Stimulated activated CD8-positive, alpha-beta memory T cell treated with anti-CD3 and anti-CD28 coated beads, Interleukin-2, amount 100 ng/mL, for 1 hour (primary cell): ENCODE results near the gene CIPC.

Experiments
- DNase-seq, 2 donors: peaks; one replicate each; pipeline ENCODE4 v3.0.0-alpha.2; 2020; ENCODE audit warnings: low read depth in 2 of 2

CIPC gene

DNA sequence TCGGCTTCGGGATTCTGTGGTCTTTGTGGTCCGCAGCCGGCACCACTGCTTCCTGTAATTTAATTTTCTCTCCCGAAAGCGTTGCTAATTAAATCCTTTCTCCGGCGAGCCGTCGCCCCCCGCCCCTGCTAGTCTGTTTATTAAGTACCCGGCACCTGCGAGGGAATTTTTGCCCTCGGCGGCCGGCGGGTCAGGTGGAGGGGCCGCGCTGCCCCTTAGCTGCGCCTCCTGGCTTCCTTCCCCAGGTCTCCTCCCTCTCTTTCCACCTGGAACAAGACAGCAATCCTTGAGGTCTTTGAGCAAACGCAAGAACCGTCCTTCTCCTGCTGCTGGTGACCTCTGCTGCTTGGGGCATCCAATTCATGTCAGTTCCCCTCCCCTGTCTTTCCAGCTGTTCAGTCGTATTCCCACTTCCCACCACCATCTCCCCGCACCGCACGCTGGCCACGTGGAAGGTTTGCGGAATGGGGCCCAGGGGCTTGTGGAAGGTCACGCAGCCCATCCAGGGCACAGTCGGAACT, 27.3 kb downstream of the CIPC start:
- no peak for DNase-seq

DNA sequence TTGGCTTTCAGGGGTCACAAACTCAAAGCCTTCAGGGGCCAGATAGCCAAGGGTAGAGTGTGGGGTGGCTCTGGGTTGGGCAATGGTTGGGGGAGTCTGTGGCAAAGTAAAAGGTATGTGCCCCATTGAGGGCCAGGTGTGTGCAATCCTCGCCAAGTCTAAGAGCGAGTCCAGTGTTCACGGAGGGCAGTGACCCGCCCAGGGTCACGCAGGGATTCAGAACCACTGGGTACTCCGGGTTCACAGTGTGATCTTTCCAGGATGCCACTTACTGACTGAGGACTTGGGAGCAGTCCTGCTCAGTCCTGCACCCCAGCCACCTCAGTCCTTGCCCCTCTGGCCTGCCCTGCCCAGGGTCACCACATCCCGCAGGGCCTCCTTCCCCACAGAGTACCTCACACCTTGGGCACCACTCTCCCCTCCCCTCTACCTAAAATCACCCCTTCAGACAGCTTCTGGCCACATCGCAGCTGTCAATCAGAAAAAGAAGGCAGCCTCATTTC, 27.8 kb downstream of the CIPC start:
- DNase-seq = no peak

DNA sequence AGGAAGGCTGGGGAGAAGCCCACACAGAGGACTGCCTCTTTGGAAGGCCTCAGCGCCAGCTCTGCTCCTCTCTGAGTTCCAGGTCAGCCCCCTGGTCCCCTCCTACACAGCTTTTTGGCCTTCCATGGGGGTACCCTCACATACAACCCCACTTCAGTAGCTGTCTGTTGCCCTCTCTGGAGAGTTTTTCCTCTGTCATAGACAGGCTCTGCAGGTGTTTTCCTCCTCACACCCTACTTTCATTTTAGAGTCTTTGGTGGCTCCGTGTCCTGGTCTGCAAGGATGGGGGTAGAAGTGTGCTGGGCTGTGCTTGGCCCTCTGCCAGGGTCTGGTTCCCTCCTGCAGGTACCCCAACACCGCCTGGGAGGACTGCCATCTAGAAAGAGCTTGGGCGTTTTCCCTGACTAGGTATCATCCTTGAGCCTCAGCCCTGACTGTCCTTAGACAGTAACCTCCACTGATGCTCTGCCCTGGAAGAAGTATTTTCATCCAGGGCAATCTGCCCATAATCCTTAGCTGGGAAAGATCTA, 28.5 kb downstream of the CIPC start:
- no peak for DNase-seq

DNA sequence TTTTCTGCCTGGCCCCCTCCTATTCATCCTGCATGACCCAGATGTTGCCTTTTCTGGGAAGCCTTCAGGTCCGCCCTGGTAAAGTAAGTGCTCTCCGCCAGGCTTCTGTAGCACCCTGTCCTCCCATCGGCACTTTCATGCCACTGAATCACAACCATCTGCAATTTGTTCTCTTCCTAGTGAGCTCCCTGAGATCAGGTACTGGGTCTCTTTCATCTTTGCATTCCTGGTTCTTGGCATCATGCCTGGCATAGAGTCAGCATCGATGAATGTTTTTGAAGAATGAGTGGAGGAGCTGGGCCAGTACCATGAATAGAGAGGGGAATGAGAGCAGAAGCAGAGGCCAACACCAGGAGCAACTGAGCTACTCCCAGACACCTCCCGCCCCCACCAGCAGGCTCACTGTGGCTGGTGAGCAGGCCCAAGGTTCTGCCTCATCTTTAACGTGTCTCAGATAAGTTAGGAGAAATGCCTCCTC, 30.4 kb downstream of the CIPC start:
- DNase-seq = no peak

DNA sequence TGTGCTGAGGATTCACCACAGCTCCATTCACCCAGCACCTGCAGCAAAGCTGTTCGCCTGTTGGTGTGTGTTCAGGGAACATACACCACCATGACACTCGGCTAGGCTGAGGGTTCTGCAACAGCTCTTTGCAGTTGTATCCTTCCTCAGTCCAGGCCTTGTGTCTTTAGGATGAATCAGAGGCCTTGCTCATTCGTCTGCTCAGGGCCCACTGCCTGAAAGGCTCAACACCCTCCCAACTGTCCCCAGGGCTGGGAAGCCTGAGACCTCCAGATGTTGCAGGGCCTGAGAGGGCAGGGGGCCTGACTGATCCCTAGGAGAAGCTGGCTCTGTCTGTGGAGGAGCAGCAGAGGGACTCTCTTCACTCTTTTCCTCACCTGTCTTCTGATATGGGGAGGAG, 32.3 kb downstream of the CIPC start:
- DNase-seq = no peak

DNA sequence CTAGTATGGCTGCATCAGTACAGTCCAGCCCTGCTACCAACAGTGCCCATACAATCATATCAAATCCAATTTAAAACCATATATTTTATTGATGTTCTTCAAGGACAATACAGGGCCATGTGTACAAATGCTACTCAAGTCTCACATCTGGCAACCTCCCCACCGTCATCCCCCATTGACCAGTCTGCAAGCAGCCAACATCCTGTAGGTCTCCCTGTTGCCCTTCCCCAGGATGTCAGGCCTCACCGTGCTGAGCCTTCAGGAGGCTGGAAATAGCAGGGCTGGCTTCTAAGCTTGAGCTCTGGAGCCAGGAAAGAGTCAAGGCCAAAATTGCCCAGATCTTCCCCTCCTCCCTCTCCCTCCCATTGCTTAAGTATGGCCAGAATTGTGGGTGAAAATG, 33.1 kb downstream of the CIPC start:
- DNase-seq = no peak

DNA sequence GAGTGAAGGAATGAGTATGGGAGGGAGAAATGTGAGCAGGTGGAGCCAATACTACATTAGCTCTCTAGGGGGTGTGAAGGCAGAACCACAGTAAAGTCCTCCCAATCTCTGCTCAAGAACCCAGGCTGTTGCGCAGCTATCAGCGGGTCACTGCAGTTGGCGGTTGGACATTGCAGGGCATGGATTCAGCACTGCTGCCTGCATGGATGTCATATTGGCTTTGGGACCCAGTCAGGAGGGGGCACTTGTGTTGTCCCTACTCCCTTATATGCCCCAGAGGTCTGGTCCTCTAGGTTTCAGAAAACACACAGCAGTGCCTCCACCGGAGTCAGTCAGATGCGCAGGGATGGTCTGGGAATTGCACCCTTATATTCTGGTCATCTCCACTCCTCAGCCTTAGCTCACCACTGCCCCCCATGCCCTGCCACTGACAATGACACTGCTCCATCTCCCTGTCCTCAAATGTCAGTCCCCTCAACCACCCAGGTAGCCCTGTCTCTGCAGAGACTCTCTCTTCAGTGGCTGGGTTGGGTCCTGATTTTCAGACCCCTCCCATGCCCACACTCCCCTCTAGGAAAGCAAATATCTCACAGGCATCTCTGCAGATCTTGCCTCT, 33.9 kb downstream of the CIPC start:
- no peak for DNase-seq

DNA sequence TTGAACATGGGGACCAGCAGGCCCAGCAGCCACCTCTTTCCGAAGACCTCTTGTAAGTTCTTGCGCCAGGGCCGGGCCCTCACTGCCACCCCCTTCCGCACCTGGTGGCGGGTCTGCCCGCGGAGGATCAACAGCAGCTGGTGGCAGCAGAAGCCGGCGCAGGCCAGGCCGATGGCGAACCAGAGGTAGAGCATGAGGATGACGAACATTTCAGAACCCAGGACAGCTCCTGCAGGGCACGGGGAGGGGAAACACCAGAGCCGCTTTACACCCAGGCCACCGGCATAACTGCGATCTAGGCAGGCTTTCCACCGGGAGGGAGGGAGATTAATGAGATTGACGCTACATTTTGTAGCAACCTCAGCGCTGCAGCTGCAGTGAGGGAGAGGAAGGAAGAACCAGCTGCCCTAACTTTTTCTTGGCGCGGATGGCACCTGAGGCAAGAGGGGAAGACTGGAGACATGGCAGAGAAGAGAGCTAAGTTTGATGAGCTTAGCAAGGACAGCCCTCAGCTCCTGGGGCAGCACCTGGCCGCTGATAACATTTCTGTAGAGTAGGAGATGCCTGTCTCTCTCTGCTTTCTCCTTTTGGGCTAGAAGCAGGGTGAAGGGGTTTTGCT, 35.8 kb downstream of the CIPC start:
- no peak for DNase-seq

DNA sequence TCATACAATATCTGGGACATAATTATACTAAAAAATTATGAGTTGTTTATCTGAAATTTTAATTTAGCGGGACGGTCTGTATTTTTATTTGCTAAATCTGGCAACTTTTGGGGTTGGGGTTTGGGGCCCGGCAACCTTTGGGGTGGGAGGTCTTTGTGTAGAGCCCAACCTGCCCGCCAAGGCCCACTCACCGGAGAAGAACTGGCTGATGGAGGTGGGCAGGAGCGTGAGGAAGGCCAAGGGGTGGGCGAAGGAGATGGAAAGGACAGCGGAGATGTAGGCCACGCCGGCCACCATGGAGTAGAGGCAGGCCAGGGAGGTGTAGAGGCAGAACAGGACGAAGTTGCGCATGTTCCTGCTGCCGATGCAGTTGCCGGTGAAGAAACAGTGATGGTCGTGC, 41.0 kb downstream of the CIPC start:
- DNase-seq = no peak

DNA sequence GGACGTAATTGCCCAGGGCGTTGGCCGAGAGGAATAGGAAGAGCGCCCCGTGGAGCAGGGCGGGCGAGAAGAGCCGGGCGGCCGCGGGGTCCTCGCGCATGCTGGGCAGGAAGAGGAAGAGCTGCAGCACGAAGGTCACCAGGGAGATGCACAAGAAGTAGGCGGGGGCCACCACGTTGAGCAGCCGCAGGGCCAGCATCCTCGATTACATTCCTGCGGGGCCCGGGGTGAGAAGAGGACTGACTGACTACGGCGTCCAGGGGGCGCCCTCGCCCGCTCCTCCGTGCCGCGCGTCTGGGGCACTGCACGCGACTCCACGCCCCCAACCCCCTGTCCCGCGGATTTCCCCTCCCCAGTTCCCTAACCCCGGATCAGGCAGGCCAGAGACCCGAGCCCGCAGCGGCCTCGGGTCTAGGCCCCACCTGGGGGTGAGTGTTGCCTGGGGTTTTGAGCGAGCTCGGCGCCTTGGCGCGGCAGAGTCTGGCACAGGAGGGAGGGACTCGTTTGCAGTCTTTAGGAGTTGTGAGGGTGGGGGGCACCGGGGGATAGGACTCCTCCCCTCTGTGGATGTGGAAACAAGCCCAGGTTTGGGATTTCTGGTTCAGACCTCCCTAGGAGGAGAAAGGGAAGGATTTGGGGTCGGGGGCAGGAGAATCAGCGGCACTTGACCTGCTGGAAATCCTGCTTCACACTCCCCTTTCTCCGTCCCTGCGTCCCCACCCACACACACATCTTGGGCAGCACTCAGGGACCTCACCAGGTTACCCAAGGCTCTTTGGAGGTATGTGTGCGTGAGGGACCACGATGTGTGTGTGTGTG, 41.7 kb downstream of the CIPC start:
- no peak for DNase-seq

DNA sequence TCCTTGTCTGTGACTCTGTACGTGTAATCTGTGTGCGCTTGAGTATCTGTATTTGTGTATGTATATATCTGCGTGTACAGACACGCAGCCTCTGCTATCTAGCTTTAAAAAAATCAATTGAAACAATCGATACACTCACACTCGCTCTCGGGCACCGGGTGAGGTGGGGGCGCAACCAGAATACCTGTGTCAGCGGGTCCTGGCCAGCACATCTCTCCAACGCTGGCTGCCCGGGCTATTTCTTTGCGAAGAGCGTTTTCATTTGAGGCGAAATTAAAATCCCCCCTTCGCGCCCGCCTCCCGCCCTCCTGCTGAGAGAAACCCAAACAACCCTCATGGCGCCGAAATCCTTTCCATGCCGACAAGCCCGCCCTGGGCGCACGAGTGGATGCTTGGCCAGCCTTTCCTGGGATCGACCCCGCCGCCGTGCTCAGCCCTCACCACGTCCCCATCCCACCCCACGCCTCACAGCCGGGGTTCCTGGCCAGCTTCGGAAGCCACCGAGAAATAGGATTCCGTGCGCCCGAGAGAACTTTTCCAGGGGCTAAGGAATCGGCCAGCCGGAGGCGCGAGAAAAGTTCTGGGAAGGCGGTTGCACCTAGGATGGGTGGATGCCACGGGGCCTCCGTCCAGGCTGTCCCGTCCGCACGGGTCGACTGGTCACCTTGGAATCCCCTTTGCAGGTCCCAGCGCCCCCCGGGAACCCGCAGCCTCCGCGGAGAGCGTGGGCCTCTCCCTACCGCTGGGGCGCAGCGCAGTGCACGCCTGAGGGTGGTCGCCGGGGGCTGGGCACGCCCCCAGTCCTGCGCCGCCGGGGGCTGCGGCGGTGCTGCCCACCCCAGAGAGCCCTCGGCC, 42.5 kb downstream of the CIPC start:
- no peak for DNase-seq

DNA sequence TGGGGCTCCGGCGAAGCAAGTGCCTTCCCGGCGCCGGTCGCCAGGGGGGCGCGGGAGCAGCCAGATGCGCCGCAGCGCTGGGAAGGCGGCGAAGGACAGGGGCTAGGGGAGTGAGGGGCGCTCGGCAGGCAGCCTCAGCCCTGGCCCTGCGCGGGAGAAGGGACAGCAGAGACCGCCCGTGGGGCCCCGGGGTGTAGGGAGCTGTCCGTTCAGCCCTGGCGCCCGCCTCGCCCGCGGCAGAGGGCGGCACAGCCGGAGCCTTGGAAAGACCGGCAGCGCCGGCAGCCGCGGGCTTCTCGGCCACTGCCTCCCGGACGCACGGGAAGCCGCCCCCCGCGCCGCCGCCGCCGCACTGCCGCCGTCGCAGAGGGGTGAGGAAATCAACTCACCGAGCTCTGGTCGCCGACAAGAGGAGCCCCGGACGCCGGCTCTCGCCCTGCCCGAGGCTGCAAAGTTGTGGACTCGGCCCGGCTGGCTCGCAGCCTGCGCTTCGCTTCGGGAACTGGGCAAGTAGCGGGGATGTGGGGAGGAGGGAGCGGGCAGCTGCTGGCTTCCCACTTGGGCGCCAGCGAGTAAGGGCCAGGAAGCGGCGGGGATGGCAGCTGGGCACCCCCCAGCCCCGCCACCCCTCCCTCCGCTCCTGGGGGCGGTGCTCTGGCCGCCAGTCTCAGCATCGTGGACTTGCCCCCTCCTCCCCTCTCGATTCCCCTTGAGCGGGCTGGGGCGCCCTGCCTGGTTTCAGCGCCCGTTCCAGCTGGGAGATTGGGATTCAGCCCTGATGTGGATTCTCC, 43.4 kb downstream of the CIPC start, which contains the start of gene ZDHHC22:
ZDHHC22 (minus strand) TSS at position 578 of the 791 bp plus-strand sequence. CDS start 2,053 bp downstream, outside the sequence.
- DNase-seq = no peak

DNA sequence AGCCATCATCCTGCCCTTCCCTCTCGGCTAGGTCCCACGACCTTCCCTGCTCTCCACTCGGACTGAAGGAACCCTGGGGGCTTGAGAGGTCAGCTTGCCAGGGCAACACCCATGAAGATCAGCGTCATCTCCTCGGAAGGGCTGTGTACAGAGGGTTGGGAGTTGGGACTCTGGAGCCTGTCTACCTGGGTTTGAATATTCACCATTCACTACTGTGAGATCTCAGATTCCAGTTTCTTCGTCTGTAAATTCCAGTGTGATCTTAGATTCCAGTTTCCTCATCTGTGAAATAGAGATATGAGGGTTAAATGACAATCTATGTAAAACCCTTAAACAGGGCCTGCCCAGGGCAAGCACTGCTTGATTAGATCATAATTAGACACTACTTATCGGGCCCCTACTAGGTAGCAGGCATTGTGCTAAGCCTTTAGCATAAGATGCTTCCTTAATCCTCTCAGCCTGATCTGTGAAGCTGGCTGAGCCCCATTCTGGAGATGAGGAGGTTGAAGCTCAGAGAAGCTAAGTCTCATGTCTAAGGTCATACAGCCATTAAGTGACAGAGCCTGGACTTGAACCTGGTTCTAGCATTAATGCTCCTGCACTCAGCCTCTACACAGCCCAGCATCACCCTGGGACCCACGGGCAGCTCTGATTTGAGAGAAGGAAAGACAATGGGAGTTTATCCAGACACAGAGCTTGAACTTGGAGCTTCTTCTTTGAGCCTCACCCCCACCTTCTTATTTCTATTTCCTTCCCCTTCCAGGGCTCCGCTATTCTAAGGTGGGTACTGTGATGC, 44.1 kb downstream of the CIPC start:
- DNase-seq = no peak

DNA sequence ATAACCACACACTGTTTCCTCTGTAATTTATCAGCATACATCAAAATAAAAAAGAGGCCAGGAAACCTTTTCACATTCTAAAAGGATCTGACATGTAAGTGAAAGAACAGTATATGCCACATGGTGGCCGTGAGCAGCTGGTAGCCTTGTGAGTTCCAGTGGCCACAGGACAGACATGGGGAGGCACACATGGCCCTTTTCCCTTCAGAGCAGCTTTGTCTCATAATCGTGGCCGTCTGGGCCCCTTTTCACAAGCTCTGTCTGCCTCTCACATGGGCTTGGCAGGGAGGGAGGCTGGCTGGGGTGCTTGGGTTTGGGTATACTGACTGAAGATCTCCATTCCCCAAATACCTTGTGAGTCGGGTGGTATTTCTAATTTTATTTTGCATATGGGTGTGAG, 45.0 kb downstream of the CIPC start:
- DNase-seq = no peak

DNA sequence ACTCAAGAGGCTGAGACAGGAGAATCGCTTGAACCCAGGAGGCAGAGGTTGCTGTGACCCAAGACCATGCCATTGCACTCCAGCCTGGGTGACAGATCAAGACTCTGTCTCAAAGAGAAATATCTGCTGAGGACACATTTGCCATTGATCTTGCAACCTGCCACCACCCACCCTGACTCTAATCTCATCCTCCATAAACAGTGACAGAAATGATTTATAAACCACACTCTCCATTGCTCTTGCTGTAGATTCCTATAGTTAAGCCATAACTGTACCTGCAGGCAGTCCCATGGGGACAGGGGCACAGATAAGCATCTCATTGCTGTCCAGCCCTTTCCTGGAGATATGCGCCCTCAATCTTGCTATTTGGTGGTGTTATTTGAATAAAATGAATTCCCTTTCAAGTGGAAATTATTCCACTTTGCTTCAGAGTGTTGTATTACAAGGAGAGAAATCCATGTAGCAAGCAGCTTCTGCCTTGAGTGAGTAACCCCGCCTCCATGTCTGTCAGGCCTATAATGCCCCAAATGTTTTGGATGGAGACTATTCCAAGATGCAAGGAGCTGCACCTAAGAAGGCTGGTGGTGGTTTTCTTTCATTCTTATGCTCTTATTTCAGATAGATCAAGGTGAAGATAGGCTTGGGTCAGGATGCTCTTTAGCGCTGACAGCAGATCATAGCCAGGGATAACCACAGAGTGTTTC, 46.5 kb downstream of the CIPC start:
- DNase-seq = no peak

DNA sequence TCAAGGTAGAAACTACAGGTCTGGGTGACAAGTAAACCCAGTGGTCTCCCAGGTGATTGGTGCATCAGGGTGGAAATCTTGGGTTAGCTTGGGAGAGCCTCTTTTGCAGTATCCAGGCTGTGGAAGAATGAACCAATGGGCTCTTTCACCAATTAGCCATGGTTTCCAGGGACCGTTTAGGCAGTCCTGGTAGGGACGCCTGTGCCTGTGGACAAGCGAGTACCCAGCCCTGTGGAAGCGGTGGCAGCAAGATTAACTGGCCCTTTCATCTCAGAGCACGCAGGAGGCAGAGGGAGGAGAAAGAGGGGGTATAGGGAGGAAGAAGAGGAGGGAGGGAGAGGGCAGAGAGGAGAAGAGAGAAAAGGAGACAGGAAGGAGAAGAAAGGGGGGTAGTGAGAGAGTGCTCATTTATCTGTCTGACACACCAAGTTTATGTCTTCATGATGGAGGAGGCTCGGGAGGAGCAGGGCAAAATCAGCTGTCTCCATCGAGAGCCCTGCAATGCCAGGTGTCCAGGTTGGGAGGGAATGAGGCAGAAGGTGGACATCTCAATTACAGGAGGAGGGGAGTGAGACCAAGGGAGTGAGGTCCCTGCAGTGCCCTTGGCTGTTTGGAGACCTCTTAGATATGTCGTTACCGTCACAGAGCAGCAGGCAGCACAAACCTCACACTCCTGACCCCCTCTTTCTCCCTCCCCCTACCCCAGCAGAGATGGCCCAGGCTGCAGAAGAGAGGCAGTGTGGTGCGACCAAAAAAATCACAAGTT, 48.1 kb downstream of the CIPC start:
- no peak for DNase-seq

DNA sequence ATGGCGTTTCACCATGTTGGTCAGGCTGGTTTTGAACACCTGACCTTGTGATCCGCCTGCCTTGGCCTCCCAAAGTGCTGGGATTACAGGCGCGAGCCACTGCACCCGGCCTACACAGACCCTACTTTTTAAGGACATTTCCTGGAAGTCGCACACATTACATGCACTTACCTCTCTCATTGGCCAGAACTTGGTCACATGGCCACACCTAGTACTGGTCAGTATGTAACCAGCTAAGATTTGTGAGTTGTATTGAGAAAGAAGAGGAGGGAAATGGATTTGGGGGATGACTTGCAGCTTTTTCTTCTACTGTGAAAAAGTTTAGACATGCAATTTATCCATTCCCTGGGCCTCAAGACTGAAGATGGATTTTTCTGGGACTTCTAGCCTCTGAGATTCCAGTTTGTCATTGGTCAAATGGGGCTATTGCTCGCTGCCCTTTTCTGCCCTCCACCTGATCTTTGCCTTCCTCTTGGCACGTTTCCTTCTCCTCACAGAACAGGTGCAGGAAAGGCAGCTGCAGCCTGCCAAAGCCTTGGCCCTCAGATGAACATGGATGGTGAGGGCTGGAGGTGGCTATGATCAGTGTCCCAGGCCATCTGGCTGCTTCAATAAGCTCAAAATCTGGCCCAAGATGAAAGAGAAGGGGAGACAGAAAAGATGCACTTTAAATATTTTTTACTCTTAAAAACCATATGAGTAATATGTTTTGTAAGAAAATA, 50.6 kb downstream of the CIPC start:
- no peak for DNase-seq
